K562 (cell line): ENCODE measurements around the gene MAL. TPM values are rescaled to one million over a fixed set of nuclear protein-coding genes. Genes with fewer than 3 reads are reported as not detected.

Source experiments
- ATAC-seq: fragments of 200-7000 bp; cut with Tn5 transposase; 3 replicates; pipeline ENCODE4 v1.9.1; 2020; ENCODE audit warnings: moderate library complexity
- BruUV-seq: library from RNA; stranded (reverse); fragments of 400-500 nt; replicated peaks from 2 replicates; lab custom pipeline; 2021; lab: Mats Ljungman, UMichigan
- CTCF ChIA-PET: fragments of 300-600 bp; formaldehyde crosslinking; extraction: SDS; loops from one replicate; lab custom pipeline; 2021; ENCODE audit warnings: low intra/inter-chr PET ratio; lab: Yijun Ruan, JAX
- POLR2A ChIA-PET: fragments of 300-600, 350-650 bp; sonication (Branson Sonifier 250); formaldehyde crosslinking; extraction: SDS; loops from one replicate; lab custom pipeline; 2021; ENCODE audit warnings: antibody characterized with exemption, inconsistent platforms; lab: Yijun Ruan, JAX
- DNase-seq, 4 experiments: peaks; one replicate each; pipeline versions ENCODE4 v3.0.0 to v3.0.0-alpha.2; 2011 to 2018; ENCODE audit warnings: low spot score in 3 of 4, mixed read lengths in 3 of 4; ENCODE audit errors: extremely low read depth in 1 of 4
- FAIRE-seq: peaks from 2 replicates; lab custom pipeline; 2011; peaks lifted over from hg19 to GRCh38; lab: Jason Lieb, UNC
- H2AFZ ChIP-seq: 2 replicates; pipeline ENCODE4 v1.6.0; 2011; ENCODE audit warnings: low read depth, low read length, control low read depth, inconsistent platforms
- H3K27ac ChIP-seq: fragments of 200-600 bp; 3 replicates; pipeline ENCODE4 v1.8.0; 2011; ENCODE audit warnings: low read depth, mild to moderate bottlenecking, control low read depth, inconsistent platforms, low read length, moderate library complexity, mixed read lengths; ENCODE audit errors: extremely low read depth
- H3K27me3 ChIP-seq, 2 experiments: fragments of 300-600 bp in 1 of 2; 2 replicates in 1 of 2; 3 replicates in 1 of 2; pipeline versions ENCODE4 v1.6.0 to v1.8.0; 2011; ENCODE audit warnings: inconsistent platforms in 2 of 2, low read length in 2 of 2, mild to moderate bottlenecking in 1 of 2, mixed read lengths in 1 of 2, moderate library complexity in 1 of 2; ENCODE audit not compliant: control insufficient read depth in 2 of 2, insufficient read depth in 2 of 2
- H3K36me3 ChIP-seq: fragments of 300-600 bp; 3 replicates; pipeline ENCODE4 v1.8.0; 2011; ENCODE audit warnings: mild to moderate bottlenecking, low read length, inconsistent platforms; ENCODE audit not compliant: control insufficient read depth, insufficient read depth
- H3K4me1 ChIP-seq, 2 experiments: fragments of 200-600 bp in 1 of 2; replicated peaks in 1 of 2; 2 replicates in 1 of 2; 3 replicates in 1 of 2; pipeline versions ENCODE4 v1.5.1 to v1.8.0; 2011; ENCODE audit warnings: inconsistent platforms in 2 of 2, low read length in 2 of 2, mild to moderate bottlenecking in 1 of 2, mixed read lengths in 1 of 2, moderate library complexity in 1 of 2; ENCODE audit not compliant: control insufficient read depth in 2 of 2, insufficient read depth in 2 of 2
- H3K4me2 ChIP-seq: 2 replicates; pipeline ENCODE4 v1.6.1; 2011; ENCODE audit warnings: low read length, control low read depth, inconsistent platforms, mixed read lengths; ENCODE audit not compliant: insufficient read depth
- H3K4me3 ChIP-seq: fragments of 200-600 bp; sonication (generic), shearing (Covaris generic); 2 replicates; pipeline ENCODE4 v1.5.1; 2016; ENCODE audit warnings: control low read depth, inconsistent platforms
- H3K79me2 ChIP-seq: fragments of 200-600 bp; 3 replicates; pipeline ENCODE4 v1.8.0; 2011; ENCODE audit warnings: low read length, inconsistent platforms; ENCODE audit not compliant: control insufficient read depth, insufficient read depth
- H3K9ac ChIP-seq, 2 experiments: 2 replicates each; pipeline versions ENCODE4 v1.6.0 to v1.6.1; 2011; ENCODE audit warnings: low read depth in 2 of 2, low read length in 2 of 2, control low read depth in 1 of 2, inconsistent platforms in 1 of 2, mild to moderate bottlenecking in 1 of 2, mixed read lengths in 1 of 2; ENCODE audit not compliant: insufficient read depth in 1 of 2
- H3K9me1 ChIP-seq: one replicate; pipeline ENCODE4 v1.6.0; 2011; ENCODE audit warnings: inconsistent platforms, mild to moderate bottlenecking, low read length, moderate library complexity; ENCODE audit not compliant: control insufficient read depth, insufficient read depth
- H3K9me3 ChIP-seq: replicated peaks from 2 replicates; pipeline ENCODE4 v1.5.1; 2011; ENCODE audit warnings: low read depth, low read length, inconsistent platforms; ENCODE audit not compliant: control insufficient read depth, insufficient read depth
- H4K20me1 ChIP-seq: replicated peaks from 2 replicates; pipeline ENCODE4 v1.6.1; 2011; ENCODE audit warnings: low read length, inconsistent platforms, mixed read lengths; ENCODE audit not compliant: control insufficient read depth, insufficient read depth
- KAT8 ChIP-seq: fragments of 450-650 bp; IDR thresholded peaks from 2 replicates; pipeline ENCODE4 v1.6.1; 2016; ENCODE audit warnings: low read depth, mild to moderate bottlenecking
- KDM2B ChIP-seq: fragments of 250-450 bp; sonication (Bioruptor Pico); IDR thresholded peaks from 2 replicates; pipeline ENCODE4 v1.8.0; 2021; ENCODE audit warnings: mild to moderate bottlenecking, moderate library complexity
- MIER1 ChIP-seq: fragments of 450-650 bp; IDR thresholded peaks from 2 replicates; pipeline ENCODE4 v1.6.1; 2016; ENCODE audit warnings: antibody characterized with exemption, mild to moderate bottlenecking, low read depth
- NCOR1 ChIP-seq: fragments of 450-650 bp; IDR thresholded peaks from 2 replicates; pipeline ENCODE4 v1.6.1; 2016; ENCODE audit warnings: mild to moderate bottlenecking, moderate library complexity
- NR2F6 ChIP-seq: fragments of 450-650 bp; formaldehyde crosslinking; IDR thresholded peaks from 2 replicates; pipeline ENCODE4 v1.4.0; 2020; ENCODE audit warnings: mild to moderate bottlenecking
- RFX7 ChIP-seq: fragments of 250-450 bp; sonication (Bioruptor Pico); IDR thresholded peaks from 2 replicates; pipeline ENCODE4 v1.5.1; 2021; ENCODE audit warnings: mild to moderate bottlenecking
- SREBF1 ChIP-seq: fragments of 150-350 bp; IDR thresholded peaks from 2 replicates; pipeline ENCODE4 v1.6.1; 2014; ENCODE audit warnings: antibody characterized with exemption, low read depth, low read length, borderline replicate concordance
- WGBS: fragments of 100-300 bp; shearing (Covaris generic); methylation state at CpG from one replicate; pipeline ENCODE4 v1.1.6; 2016; ENCODE audit warnings: low coverage, mixed read lengths; ENCODE audit not compliant: insufficient coverage; ENCODE audit errors: missing lambda C conversion rate; 5-methylcytosine and 5-hydroxymethylcytosine counted together
- in situ Hi-C: fragments of 300-500 bp; cut with MboI; formaldehyde crosslinking; loops from 4 replicates; pipeline ENCODE4 v1.15.0; 2018; ENCODE audit warnings: inconsistent platforms, mixed read lengths
- intact Hi-C: fragments of 100-400 bp; cut with micrococcal nuclease; formaldehyde crosslinking; loops from 2 replicates; pipeline ENCODE4 v1.14.2; 2022
- polyA plus RNA-seq, 8 experiments: library from polyadenylated mRNA; depleted of rRNA in 4 of 8; stranded (reverse) in 5 of 8; unstranded in 3 of 8; fragments of >200 nt; fragmentation: Nextera tagmentation in 2 of 8; fragmentation: Illumina TruSeq in 1 of 8; extraction: Ambion mirVana in 2 of 8; extraction: Trizol in 1 of 8; gene quantifications; 2 replicates each; pipeline versions ENCODE4 v1.2.1 to v1.2.3, GENCODE V29; 2011 to 2014; ENCODE audit warnings: inconsistent platforms in 1 of 8, missing spikeins in 1 of 8
- total RNA-seq, 7 experiments: library from RNA; depleted of rRNA in 6 of 7; stranded (reverse); fragments of >200 nt in 6 of 7; fragmentation: Illumina TruSeq in 2 of 7; extraction: Trizol in 2 of 7; gene quantifications; 2 replicates each; pipeline versions ENCODE4 v1.2.1 to v1.2.3, GENCODE V29; 2011 to 2021; ENCODE audit warnings: low replicate concordance in 1 of 7

Gene MAL
- total and polyA plus RNA-seq, 9 of the 15 experiments (the other 6 are each of a cell fraction or from before 2014, with no cell fraction given): not detected

- TF ChIP-seq NR2F6 (CRISPR knock-in tag): no peak
Measured at GRCh38 chr2:95074663-95075439, 49.3 kb downstream of the MAL start (continued).

- in situ Hi-C loops (no loop called here), intact Hi-C loops (loop anchor here (5.0 kb wide), 1 partner anchor 132 kb away; the partner anchor contains the start of gene ZNF892)
- POLR2A ChIA-PET: interaction anchor here (0.6 kb wide), 2 partner anchors 11 to 23 kb away, joined by 3 read pairs; no protein-coding TSS in a partner anchor
- no peak overlapping the region for H3K9ac ChIP-seq
- H3K9me1 ChIP-seq: no peaks in the 10 kb centered on the region
- no peak for ATAC-seq
- CTCF ChIA-PET: interaction anchor here (0.6 to 1.3 kb wide), 2 partner anchors 41 to 53 kb away, joined by 3 to 4 read pairs; no protein-coding TSS in a partner anchor
- H3K9me3 ChIP-seq: no peaks in the 10 kb centered on the region
- peaks cover 0 to 10% of the 10 kb centered on the region in 2 experiments; a peak in 3 of 5 replicates for H3K4me1 ChIP-seq
- H4K20me1 ChIP-seq: no peaks in the 10 kb centered on the region; the same call in 1 of the 2 replicates
- H3K36me3 ChIP-seq: no peaks in the 10 kb centered on the region
- FAIRE-seq: no peak
- H3K27ac ChIP-seq: no peak overlapping the region
- TF ChIP-seq MIER1 (no peak), RFX7 (CRISPR knock-in tag) (no peak), KAT8 (no peak), NCOR1 (no peak), SREBF1 (no peak), KDM2B (no peak)
- no peaks in the 10 kb centered on the region for H3K79me2 ChIP-seq
- no TSS peak for BruUV-seq
- peaks cover 9 to 60% of the 10 kb centered on the region in 2 experiments; a peak in 3 of 5 replicates for H3K27me3 ChIP-seq
- 0% methylated on average over 8 of the region's 8 CpGs for whole genome bisulfite sequencing
- DNase-seq: no peak
- H3K4me2 ChIP-seq: no peak overlapping the region
- H3K4me3 ChIP-seq: no peak overlapping the region
- no peak overlapping the region for H2AFZ ChIP-seq
Measured at GRCh38 chr2:95075440-95076132, 50.1 kb downstream of the MAL start.
